GM12873 (cell line): ENCODE measurements around the gene PRDM7.

Experiments
- TF ChIP-seq, protein P1 (sequence below): IDR thresholded peaks from 2 replicates; pipeline ENCODE4 v1.5.1; 2012; ENCODE audit warnings: low read depth, mild to moderate bottlenecking, moderate library complexity, low read length, control low read depth; ENCODE audit not compliant: insufficient read depth; ENCODE audit errors: missing control alignments

Gene PRDM7

GRCh38 chr16:90077240-90077756 lies at the start of gene PRDM7:
PRDM7 (minus strand) TSS chr16:90077331; CDS start chr16:90075910, 1,421 bp downstream.
- TF ChIP-seq, protein P1, sequence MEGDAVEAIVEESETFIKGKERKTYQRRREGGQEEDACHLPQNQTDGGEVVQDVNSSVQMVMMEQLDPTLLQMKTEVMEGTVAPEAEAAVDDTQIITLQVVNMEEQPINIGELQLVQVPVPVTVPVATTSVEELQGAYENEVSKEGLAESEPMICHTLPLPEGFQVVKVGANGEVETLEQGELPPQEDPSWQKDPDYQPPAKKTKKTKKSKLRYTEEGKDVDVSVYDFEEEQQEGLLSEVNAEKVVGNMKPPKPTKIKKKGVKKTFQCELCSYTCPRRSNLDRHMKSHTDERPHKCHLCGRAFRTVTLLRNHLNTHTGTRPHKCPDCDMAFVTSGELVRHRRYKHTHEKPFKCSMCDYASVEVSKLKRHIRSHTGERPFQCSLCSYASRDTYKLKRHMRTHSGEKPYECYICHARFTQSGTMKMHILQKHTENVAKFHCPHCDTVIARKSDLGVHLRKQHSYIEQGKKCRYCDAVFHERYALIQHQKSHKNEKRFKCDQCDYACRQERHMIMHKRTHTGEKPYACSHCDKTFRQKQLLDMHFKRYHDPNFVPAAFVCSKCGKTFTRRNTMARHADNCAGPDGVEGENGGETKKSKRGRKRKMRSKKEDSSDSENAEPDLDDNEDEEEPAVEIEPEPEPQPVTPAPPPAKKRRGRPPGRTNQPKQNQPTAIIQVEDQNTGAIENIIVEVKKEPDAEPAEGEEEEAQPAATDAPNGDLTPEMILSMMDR: no peak

- TF ChIP-seq, protein P1: no peak
These were observed 7.3 kb upstream of the PRDM7 start for GRCh38 chr16:90084215-90084950.

GRCh38 chr16:90083139-90083538 lies 6.0 kb upstream of the PRDM7 start:
- TF ChIP-seq, protein P1: no peak

- TF ChIP-seq, protein P1: no peak
These were observed 4.5 kb upstream of the PRDM7 start for GRCh38 chr16:90081606-90081970.

DNA sequence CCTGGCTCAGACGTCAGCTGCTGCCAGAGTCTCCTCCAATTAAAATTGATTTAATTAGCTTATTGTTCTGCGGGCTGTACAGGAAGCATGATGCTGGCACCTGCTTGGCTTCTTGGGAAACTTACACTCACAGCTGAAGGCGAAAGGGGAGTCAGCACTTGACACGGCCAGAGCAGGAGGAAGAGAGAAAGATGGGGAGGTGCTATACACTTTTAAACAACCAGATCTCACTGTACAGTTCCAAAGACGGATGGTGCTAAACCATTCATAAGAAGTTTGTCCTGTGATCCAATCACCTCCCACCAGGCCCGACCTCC lies 1.4 kb upstream of the PRDM7 start:
- TF ChIP-seq, protein P1: no peak

GRCh38 chr16:90077757-90078578 lies 837 bp upstream of the PRDM7 start:
- TF ChIP-seq, protein P1: peak; percentile 31

DNA sequence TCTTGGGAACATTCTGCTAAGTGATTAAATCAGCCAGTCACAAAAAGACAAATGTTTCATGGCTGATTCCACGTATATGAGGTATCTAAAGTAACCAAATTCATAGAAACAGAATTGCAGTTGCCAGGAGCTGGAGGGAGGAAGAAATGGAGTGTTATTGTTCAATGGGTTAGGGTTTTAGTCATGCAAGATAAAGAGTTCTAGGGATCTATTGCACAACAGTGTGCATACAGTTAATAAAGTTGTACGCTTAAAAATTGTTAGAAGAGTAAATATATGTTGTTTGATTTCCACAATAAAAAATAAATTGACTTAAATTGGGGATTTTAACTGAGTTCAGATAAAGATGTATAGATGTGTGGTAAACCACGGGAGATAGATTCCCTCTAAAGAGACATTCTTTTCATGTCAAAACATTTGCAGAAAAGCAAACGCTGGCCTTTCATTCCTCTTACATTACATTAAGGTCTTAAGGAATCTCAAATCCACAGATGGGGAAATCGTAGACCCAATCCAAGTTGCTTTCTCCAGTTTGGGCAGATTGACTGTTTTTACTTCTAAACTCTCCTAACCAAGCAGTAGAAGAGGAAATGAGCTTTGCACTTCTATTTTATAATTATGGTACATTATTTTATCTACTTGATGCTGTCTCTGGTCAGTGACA lies 4.6 kb downstream of the PRDM7 start:
- TF ChIP-seq, protein P1: no peak
